H54 (cell line): ENCODE measurements around the gene STRBP.

Experiments used
- DNase-seq: peaks from one replicate; pipeline ENCODE4 v3.0.0; 2011; ENCODE audit warnings: low spot score, mixed read lengths; ENCODE audit not compliant: insufficient read length
- FAIRE-seq: peaks from 3 replicates; lab custom pipeline; 2011; peaks lifted over from hg19 to GRCh38; lab: Jason Lieb, UNC
- POLR2A ChIP-seq: IDR thresholded peaks from 2 replicates; pipeline ENCODE4 v1.6.1; 2011; ENCODE audit warnings: low read depth, mild to moderate bottlenecking, low read length

Gene STRBP

DNA sequence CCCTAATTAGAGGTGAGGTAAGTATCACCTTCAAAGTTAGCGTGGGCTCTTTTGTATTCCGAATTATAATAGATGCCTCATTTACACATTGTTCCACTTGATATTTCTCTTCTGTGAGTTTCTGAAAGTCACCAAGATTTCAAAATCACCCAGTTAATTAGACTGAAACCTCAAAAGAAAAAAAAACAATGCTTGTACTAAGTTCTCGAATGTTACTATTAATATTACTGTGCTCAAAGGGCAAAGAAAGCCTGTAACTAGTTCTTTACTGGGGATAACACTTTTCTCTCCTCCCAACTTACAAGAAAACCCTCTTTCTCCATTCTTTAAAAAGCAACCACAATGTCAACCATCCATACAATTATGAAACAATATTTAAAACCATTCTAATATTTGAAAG, 98.5 kb downstream of the STRBP start:
- DNase-seq (no peak), FAIRE-seq (peak; percentile 50)
- TF ChIP-seq POLR2A: no peak

DNA sequence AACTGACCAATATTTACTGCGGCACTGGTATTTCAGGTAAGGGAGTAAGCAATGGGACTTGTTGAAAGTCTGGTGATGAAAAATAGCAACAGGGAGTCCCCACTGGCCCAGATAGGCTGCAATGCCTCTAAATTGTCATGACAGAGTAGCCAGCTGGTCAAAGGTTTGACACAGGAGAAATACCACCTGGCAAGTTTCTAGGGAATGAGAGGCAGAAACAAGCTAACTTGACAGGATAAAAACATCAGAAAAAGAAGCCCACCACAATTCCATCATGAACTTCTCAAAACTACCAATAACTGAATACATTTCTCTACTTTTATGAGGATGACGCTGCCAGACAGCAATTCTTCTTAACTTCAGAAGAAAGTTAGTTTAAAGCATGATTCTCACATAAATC, 99.8 kb downstream of the STRBP start:
- DNase-seq (no peak), FAIRE-seq (no peak)
- TF ChIP-seq POLR2A: no peak

DNA sequence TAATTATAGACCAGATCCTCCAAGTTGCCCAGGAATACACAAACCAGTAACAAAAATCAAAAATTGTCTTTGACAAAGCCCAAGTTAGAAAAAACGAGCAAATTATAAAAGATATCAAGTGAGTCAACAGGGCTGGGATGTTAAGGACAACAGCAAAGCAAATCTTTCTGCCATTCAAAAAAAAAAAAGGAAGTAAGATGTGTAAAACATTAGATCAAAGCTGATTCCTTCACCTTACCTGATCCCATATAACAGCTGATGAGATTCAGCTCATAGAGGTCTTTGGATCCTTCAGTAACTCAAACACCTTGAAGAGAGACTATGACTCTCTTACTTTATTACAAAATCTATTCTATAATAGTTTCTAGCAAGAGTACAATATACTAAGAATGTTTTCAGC, 100.9 kb downstream of the STRBP start:
- DNase-seq: no peak
- no peak for FAIRE-seq
- TF ChIP-seq POLR2A: no peak

DNA sequence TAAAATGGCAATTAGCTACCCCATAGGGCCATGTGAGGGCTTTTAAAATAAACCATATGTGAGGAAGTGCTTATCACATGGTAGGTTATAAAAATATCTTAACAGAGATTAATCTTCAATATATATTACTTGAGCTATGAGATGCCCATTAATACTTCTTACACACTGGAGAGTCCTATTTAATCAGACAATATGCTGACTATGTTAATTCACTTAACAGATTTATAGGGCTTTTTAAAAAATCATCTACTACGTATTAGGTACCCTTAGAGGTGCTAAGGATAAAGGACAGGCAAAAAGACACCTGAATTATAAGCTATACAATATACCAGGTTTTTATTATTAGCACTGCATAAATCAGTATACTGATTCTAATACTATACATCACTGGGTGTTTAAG, 102.6 kb downstream of the STRBP start:
- FAIRE-seq (no peak), DNase-seq (no peak)
- TF ChIP-seq POLR2A: no peak

DNA sequence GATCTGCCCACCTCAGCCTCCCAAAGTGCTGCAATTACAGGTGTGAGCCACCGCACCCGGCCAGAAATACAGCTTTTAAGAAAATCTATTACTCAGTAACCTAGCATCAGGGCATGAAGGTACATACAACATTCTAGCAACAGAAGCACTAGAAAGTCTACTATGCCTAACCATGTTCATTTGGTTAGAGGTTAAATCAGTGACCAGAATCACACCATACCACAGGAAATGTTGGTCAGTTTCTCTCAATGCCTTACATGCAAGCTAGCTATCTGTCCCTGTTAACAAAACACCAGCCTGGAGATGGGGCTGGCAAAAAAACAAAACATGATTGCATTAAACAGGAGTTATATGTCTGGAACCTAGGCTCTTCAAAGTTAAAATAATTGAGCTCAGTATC, 104.1 kb downstream of the STRBP start:
- no peak for TF ChIP-seq POLR2A
- FAIRE-seq (no peak), DNase-seq (no peak)

DNA sequence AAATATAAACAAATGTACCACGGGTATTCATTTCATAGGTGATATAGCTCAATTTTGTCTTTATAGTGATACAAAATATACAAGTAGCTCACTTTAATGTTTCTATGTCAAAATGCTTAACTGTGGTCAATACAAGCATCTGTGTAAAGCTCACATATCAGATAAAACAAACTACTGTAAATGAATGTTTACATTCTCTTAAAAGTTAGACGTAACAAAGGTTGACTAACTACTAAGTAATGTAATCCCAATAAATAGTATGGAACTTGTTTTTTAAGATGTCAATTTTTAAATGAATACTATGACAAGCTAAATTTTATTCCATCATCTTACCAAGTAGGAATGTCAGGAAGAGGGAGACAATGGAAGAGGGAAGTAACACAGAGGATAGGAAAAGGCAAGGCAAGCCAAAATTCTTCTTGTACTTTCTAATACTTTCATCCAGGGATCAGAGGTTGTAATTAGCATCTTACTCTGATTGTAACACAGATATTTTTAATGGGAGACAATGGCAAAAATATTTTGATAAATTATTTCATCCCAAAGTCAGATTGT, 105.5 kb downstream of the STRBP start:
- no peak for TF ChIP-seq POLR2A
- DNase-seq (no peak), FAIRE-seq (peak; percentile 85)

DNA sequence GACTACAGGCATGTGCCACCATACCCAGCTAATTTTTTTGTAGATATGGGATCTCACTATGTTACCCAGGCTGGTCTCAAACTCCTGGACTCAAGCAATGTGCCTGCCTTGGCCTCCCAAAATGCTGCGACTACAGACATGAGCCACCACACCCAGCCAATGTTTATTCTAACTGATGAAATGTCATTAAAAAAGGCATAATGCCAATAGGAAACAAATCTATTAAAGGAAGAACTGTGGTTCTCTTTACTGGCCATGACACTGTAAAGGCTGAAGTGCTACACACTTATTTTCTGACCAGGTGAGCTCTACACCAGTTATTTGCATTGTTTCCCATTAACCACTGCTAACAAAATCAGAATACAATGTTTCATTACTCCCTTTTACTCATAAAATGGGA, 106.0 kb downstream of the STRBP start:
- peak; percentile 61 for FAIRE-seq
- TF ChIP-seq POLR2A: no peak
- no peak for DNase-seq

DNA sequence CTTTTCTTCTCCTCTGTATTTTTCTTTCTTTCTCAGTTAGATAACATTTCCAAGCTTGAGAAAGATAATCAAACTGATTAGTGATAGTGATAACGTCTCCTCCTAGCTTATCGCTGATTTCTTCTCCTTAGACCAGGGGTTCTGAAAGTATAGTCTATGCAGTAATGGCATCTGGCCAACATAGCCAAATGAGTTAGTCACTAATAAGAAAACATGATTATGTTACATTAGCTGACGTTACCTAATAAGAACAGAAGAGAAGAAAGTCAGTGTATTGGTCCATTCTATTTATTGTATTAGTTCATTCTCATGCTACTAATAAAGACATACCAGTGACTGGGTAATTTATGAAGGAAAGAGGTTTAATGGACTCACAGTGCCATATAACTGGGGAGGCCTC, 111.2 kb downstream of the STRBP start:
- peak; percentile 45 for FAIRE-seq
- TF ChIP-seq POLR2A: no peak
- DNase-seq: no peak

DNA sequence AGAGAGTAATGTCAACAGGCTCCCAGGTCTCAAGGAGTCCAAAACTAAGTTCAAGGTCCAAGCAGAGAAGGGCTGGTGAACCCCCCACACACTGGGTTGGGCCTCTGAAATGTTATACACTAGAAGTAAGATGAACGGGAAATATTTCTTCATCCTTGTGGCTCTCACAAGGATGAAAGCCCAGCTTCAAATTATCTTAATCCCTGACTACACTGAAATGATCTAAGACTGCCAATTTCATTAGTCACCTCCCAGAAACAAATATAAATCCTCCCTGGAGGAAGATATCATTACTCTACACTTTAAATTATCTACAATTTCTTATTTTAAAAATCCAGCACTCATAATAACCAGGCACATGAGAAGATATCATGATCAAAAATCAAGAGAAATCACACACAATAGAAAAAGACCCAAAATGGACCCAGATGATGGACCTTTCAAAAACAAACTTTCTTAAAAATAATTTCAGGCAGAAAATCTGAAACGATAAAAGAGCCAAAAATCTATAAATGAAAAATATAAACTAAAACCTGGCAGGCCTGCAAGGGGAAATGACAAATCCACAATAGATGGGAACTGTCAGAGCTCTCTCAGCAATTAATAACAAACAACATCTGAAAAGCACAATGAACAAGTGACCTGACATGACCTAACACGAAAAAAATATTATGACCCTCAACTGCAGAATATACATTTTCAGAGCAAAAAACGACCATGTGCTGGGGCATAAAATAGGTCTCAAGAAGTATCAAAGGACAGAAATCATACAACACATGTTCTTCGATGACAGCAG, 117.5 kb downstream of the STRBP start:
- no peak for TF ChIP-seq POLR2A
- no peak for DNase-seq
- FAIRE-seq: peak; percentile 65

DNA sequence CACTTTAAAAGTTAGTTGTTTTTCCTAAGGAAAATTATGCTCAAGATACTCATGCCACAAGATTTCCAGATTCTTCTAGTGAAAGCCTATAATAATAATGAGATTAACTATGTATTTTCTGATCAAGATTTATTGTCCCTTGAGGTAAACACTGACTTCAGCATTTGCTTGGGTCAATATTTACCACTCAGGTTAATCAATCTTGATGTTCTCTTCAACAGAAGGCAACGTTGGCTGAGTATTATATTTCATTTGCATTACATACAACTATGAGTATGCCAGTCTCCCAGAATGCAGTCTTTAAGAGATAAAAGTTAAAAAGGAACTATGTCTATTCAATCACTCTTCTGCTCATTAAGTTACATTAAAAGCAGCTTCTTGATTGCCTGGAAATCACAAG, 119.3 kb downstream of the STRBP start:
- peak; percentile 33 for FAIRE-seq
- TF ChIP-seq POLR2A: no peak
- DNase-seq: no peak

DNA sequence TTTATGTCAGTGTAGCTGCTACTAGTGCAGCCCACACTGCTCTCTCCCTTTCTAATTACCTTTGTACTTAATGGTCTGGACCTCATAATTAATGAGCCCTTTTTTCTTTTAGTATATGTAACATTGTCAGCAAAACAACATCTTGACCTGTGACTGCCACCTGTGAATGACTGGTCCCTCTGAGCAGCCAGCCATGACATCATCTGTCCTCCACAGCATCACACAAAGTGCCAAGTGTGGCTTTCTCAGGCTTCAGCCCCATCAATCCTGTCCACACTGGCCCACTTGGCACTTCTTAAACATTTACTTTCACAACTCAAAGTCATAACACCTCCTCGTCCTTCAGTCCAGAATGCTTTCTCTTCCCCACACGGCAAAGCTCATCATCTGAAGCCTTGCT, 130.2 kb downstream of the STRBP start:
- DNase-seq (no peak), FAIRE-seq (no peak)
- no peak for TF ChIP-seq POLR2A

DNA sequence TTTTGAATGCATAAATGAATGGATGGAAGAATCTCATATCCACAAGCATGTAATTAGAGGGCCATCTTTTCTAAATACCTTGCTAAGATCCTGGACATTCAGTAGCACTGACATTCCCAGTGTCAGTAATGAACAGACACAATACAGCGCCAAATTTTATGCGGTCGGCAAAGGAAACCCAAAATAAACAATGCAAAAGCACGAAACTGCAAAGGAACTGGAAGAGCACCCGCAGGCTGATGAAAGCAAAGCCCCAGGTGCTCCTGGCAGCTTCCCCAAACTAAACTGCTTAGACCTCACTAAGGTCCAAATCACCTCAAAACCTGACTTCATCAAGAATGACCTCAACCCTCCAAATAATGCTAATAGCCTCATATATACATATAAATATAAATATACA, 133.0 kb downstream of the STRBP start:
- no peak for FAIRE-seq
- no peak for TF ChIP-seq POLR2A
- DNase-seq: no peak

DNA sequence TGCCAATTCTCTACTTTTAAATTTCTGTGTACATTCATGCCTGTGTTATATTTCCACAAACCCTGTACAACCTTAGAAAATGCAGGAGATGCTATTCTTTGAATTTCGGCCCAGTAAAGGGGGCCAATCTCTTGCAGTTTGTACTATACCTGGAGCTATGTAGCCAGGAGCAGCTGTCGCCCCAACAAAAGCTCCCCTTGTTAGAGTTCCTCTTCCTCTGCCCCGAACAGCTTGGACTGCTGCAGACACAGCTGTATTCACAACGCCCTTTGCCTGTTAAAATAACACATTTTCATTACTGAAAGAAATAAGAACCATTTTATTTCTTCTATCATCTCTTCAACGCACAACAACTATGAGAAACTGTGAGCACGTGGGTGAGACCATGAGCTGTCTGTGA, 135.7 kb downstream of the STRBP start:
- FAIRE-seq (peak; percentile 57), DNase-seq (no peak)
- no peak for TF ChIP-seq POLR2A

DNA sequence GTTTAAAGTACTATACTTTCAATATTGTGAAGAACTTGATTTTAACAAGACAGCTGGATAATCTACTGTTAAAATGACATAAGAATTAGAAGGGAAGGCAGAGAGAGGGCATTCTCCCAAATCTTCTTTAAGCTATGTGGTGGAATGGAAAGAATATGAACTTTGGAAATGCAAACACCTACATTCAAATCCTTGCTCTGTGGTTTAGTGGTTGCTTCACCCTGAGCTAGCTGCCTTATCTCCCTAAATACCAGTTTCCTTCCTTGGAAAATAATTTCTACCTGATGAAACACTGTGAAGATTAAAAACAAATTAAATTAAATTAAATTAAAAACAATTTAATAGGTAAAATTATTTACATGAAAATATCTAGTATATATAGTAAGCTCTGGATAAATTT, 136.4 kb downstream of the STRBP start:
- DNase-seq (no peak), FAIRE-seq (no peak)
- no peak for TF ChIP-seq POLR2A

DNA sequence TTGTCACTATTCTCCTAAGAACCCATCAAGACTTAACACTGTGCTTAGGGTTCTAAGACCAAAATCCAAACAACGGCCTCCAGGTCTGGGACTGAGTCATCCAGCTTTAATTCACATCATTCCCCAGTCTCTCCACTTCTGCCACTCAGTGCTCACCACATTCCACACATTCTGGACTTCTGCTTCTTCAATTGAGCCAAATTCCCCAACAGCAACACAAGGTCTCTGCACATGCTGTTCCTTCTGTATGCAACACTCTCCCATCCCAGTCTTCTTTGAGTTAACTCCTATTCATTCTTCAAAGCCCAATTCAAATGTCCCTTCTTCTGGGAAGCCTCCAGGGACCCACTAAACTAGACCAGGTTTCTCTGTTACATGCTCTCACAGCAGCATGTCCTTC, 137.1 kb downstream of the STRBP start:
- FAIRE-seq (peak; percentile 98), DNase-seq (peak; percentile 75)
- no peak for TF ChIP-seq POLR2A
